Measurements from ENCODE around the gene OIT3. TPM values are rescaled to one million over a fixed set of nuclear protein-coding genes. Genes with fewer than 3 reads are reported as not detected.

The OIT3 gene
- total RNA-seq, 1 experiment from 2014 or later, result not detected

DNA sequence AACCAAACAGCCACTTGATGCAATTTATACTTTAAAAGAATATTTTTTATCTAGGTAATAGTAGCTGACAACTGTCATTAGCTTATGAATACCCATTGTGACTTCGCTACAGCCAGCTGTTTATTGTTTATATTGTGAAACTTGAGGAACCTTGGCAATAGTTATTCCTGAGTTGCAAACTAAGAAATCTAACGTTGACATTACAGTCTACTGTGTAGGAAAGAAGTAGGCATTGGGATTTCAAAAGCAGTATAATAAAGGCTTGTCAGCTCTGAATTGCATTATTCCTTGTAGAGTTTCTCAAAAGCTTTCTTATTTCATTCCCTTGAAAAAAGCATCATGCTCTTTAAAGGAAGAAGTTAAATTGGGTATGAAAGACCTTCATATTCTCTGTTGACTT lies 42.7 kb upstream of the OIT3 start:
- BruUV-seq (replicated peaks), result no TSS peak
- H3K36me3 Mint-ChIP-seq (ENCODE audit: insufficient read depth, unreplicated experiment), result no peaks in the 10 kb centered on the region
- no peak for TF ChIP-seq CTCF (IDR thresholded peaks at IDR 0.05; ENCODE audit: unreplicated experiment)
- no peak overlapping the region for H3K4me3 Mint-ChIP-seq (ENCODE audit: unreplicated experiment)
- POLR2A ChIA-PET, result interaction anchor here (0.6 kb wide), 1 partner anchor 497 kb away, joined by 3 read pairs; no protein-coding TSS in a partner anchor
- H3K27me3 Mint-ChIP-seq (ENCODE audit: insufficient read depth, unreplicated experiment), result no peaks in the 10 kb centered on the region
- H3K27ac Mint-ChIP-seq (ENCODE audit: low read depth, unreplicated experiment), result no peak overlapping the region
- H3K9me3 Mint-ChIP-seq (ENCODE audit: unreplicated experiment), result no peaks in the 10 kb centered on the region
- CTCF ChIA-PET, result interaction anchor here (0.6 to 0.7 kb wide), 3 partner anchors 204 to 267 kb away, joined by 3 read pairs; no protein-coding TSS in a partner anchor
- intact Hi-C loops (cut with micrococcal nuclease), result no loop called here
- peaks cover 15% of the 10 kb centered on the region for H3K4me1 Mint-ChIP-seq (ENCODE audit: insufficient read depth, unreplicated experiment)
- DNase-seq (ENCODE audit: unreplicated experiment), result no peak

DNA sequence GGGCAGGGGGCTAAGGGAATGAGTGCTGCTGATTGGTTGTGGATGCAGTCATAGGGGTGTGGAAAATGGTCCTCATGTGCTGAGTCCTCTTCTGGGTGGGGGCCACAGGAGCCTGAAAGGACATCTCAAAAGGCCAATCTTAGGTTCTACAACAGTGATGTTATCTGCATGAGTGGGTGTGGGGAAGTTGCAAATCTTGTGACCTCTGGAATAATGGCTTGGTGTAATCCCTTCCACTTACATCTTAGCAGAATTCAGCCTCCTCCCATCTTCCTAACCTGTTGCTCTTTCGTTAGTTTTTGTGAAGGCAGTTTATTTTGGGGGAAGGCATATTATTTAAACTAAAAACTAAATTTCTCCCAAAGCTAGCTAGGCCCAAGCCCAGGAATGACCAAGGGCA lies 42.0 kb upstream of the OIT3 start:
- Mint-ChIP-seq H3K27ac (ENCODE audit: low read depth, unreplicated experiment) (no peak overlapping the region), H3K4me1 (ENCODE audit: insufficient read depth, unreplicated experiment) (peaks cover 10% of the 10 kb centered on the region), H3K9me3 (ENCODE audit: unreplicated experiment) (no peaks in the 10 kb centered on the region), H3K36me3 (ENCODE audit: insufficient read depth, unreplicated experiment) (no peaks in the 10 kb centered on the region), H3K4me3 (ENCODE audit: unreplicated experiment) (no peak overlapping the region), H3K27me3 (ENCODE audit: insufficient read depth, unreplicated experiment) (no peaks in the 10 kb centered on the region)
- POLR2A ChIA-PET, result interaction anchor here (0.6 kb wide), 1 partner anchor 498 kb away, joined by 3 read pairs; no protein-coding TSS in a partner anchor
- TF ChIP-seq CTCF (IDR thresholded peaks at IDR 0.05; ENCODE audit: unreplicated experiment), result no peak
- intact Hi-C loops (cut with micrococcal nuclease), result no loop called here
- CTCF ChIA-PET, result interaction anchor here (0.6 kb wide), 1 partner anchor 267 kb away, joined by 3 read pairs; no protein-coding TSS in a partner anchor
- no peak for DNase-seq (ENCODE audit: unreplicated experiment)
- no TSS peak for BruUV-seq (replicated peaks)

DNA sequence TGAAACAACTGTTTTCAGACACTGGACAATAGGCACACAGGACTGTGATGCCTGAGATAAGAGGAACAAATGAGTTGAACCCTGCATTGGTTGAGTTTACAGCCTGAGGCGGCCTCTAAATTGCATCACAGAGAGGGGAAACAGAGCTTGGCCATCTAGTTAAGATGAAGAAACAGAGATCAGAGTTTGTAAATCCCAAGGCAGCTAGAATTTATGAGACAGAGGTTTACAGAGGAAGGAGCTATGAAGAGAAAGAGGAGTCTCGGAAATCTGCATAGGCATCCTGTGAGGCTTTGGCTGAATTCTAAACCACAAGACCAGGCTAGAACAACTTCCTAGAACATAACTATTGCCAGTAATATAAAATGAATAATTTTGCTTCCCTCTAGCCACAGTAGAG lies 41.0 kb upstream of the OIT3 start:
- H3K4me3 Mint-ChIP-seq (ENCODE audit: unreplicated experiment), result no peak overlapping the region
- no peak for TF ChIP-seq CTCF (IDR thresholded peaks at IDR 0.05; ENCODE audit: unreplicated experiment)
- no peak overlapping the region for H3K27ac Mint-ChIP-seq (ENCODE audit: low read depth, unreplicated experiment)
- POLR2A ChIA-PET, result no interaction called here
- H3K27me3 Mint-ChIP-seq (ENCODE audit: insufficient read depth, unreplicated experiment), result no peaks in the 10 kb centered on the region
- BruUV-seq (replicated peaks), result no TSS peak
- DNase-seq (ENCODE audit: unreplicated experiment), result no peak
- H3K9me3 Mint-ChIP-seq (ENCODE audit: unreplicated experiment), result no peaks in the 10 kb centered on the region
- CTCF ChIA-PET, result interaction anchor here (0.6 kb wide), 1 partner anchor 175 kb away, joined by 7 read pairs; no protein-coding TSS in a partner anchor
- intact Hi-C loops (cut with micrococcal nuclease), result no loop called here
- H3K4me1 Mint-ChIP-seq (ENCODE audit: insufficient read depth, unreplicated experiment), result peaks cover 6% of the 10 kb centered on the region
- no peaks in the 10 kb centered on the region for H3K36me3 Mint-ChIP-seq (ENCODE audit: insufficient read depth, unreplicated experiment)

- CTCF ChIA-PET, result no interaction called here
- no peak overlapping the region for H3K27ac Mint-ChIP-seq (ENCODE audit: low read depth, unreplicated experiment)
- TF ChIP-seq CTCF (IDR thresholded peaks at IDR 0.05; ENCODE audit: unreplicated experiment), result no peak
- BruUV-seq (replicated peaks), result no TSS peak
- peaks cover 1% of the 10 kb centered on the region for H3K36me3 Mint-ChIP-seq (ENCODE audit: insufficient read depth, unreplicated experiment)
- DNase-seq (ENCODE audit: unreplicated experiment), result no peak
- intact Hi-C loops (cut with micrococcal nuclease), result no loop called here
- POLR2A ChIA-PET, result no interaction called here
- H3K4me3 Mint-ChIP-seq (ENCODE audit: unreplicated experiment), result no peak overlapping the region
- no peaks in the 10 kb centered on the region for H3K4me1 Mint-ChIP-seq (ENCODE audit: insufficient read depth, unreplicated experiment)
- H3K27me3 Mint-ChIP-seq (ENCODE audit: insufficient read depth, unreplicated experiment), result no peaks in the 10 kb centered on the region
- no peaks in the 10 kb centered on the region for H3K9me3 Mint-ChIP-seq (ENCODE audit: unreplicated experiment)
These were observed 38.4 kb upstream of the OIT3 start for GRCh38 chr10:72855129-72855528.

Measured in MCF 10A (cell line).